Measurements from ENCODE around the gene SLC25A53. TPM values are rescaled to one million over a fixed set of nuclear protein-coding genes. Genes with fewer than 3 reads are reported as not detected.
"Not testable (repeated sequence)": the region's sequence is repeated elsewhere in the genome, so short reads cannot be mapped to it uniquely, and the experiment has no call there.

Gene SLC25A53
- total RNA-seq, 3 donors from 2014 or later, result 16.4 to 21.1 (median 17.6) TPM

DNA sequence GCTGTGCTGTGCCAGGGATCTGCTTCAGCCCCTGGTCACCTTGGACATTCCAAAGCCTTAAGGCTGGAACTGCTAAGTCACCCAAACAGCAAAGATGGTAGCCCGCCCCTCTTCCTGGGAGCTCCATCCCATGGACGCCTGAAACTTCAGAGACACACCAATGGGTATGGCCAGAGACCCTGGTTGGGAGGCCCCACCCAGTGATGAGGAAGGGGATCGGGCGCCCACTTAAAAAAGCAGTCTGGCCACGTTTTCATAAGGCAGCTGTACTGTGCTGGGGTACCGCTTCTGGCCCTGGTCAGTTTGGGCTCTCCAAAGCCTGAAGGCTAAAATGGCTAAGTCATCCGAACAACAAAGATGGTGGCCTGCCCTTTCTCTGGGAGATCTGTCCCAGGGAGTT is 71.3 kb downstream of the SLC25A53 start:
- H3K27me3 ChIP-seq, result peaks cover 0 to 57% of the 10 kb centered on the region in 2 donors
- intact Hi-C loops (cut with DNase I; ENCODE audit: low total_unique reads), result no loop called here
- no peaks in the 10 kb centered on the region for H3K4me1 ChIP-seq
- no peak overlapping the region for H3K4me3 ChIP-seq
- DNase-seq (ENCODE audit: low spot score in 2 of 2), result no peak
- H3K27ac ChIP-seq, result no peak overlapping the region
- TF ChIP-seq, protein P1, sequence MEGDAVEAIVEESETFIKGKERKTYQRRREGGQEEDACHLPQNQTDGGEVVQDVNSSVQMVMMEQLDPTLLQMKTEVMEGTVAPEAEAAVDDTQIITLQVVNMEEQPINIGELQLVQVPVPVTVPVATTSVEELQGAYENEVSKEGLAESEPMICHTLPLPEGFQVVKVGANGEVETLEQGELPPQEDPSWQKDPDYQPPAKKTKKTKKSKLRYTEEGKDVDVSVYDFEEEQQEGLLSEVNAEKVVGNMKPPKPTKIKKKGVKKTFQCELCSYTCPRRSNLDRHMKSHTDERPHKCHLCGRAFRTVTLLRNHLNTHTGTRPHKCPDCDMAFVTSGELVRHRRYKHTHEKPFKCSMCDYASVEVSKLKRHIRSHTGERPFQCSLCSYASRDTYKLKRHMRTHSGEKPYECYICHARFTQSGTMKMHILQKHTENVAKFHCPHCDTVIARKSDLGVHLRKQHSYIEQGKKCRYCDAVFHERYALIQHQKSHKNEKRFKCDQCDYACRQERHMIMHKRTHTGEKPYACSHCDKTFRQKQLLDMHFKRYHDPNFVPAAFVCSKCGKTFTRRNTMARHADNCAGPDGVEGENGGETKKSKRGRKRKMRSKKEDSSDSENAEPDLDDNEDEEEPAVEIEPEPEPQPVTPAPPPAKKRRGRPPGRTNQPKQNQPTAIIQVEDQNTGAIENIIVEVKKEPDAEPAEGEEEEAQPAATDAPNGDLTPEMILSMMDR (IDR thresholded peaks at IDR 0.05), result no peak
- TF ChIP-seq POLR2AphosphoS5 (IDR thresholded peaks at IDR 0.05) (no peak), POLR2A (IDR thresholded peaks at IDR 0.05) (no peak)
- peaks cover 0 to 7% of the 10 kb centered on the region in 2 donors for H3K9me3 ChIP-seq
- H3K36me3 ChIP-seq, result no peaks in the 10 kb centered on the region

DNA sequence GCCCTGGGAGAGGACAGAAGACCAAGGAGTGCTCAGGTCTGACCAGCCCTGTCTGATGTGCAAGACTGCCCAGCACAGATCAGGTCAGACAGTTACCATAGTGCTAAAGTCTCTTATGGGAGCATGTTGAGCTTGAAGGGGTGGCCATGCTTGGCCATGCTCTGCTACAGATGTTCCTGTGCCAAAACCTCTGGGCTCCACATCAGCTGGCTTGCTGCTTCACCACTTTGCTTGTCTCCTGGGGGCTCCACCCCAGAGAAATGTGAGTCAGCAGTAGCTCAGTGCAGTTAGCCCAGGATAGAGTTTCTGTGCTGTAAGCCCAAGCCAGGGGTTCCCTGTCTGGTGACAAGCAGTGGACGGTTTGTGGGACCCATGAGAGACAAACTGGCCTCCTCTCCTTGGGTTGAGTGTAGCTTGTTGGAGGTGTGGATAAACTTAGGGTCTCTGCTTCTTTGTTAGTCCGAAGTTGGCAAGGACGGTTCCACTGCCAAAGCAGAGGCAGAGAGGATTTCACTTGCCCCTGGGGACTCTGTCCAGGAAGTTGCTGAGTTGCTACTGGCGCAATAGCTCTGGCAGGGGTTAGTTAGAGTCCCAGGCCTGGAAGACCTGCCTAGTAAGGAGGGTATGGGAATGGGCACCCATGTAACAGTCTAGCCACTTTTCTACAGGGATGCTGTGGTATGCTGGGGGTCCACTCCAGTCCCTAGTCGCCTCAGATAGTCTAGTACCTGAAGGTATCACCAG is 72.1 kb downstream of the SLC25A53 start:
- no peak overlapping the region for H3K27ac ChIP-seq
- H3K9me3 ChIP-seq, result peaks cover 0 to 7% of the 10 kb centered on the region in 2 donors
- intact Hi-C loops (cut with DNase I; ENCODE audit: low total_unique reads), result no loop called here
- TF ChIP-seq POLR2A (IDR thresholded peaks at IDR 0.05), result no peak
- no peak for TF ChIP-seq POLR2AphosphoS5 (IDR thresholded peaks at IDR 0.05)
- TF ChIP-seq, protein P1 (IDR thresholded peaks at IDR 0.05), result no peak
- no peak for DNase-seq (ENCODE audit: low spot score in 2 of 2)
- peaks cover 0 to 52% of the 10 kb centered on the region in 2 donors for H3K27me3 ChIP-seq
- no peak overlapping the region for H3K4me3 ChIP-seq
- no peaks in the 10 kb centered on the region for H3K36me3 ChIP-seq
- no peaks in the 10 kb centered on the region for H3K4me1 ChIP-seq

DNA sequence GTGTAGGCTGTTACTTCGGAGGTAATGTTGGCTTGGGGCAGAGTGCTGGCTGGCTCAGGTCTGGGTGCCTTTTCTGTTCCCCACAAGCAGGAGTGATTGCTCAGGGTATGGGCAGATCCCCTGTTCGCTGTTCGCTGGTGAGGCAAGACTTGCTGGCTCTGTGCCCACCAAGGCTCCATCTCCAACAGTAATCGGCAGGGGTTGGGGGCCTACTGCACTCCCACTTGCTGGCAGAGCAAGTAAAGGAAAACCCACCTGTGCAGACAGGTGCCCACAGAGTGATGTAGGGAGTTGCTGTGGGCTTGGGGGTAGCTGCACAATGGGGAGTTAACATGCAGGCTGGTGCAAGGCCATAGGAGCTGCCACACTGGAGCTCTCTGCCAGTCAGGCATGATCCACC is 72.7 kb downstream of the SLC25A53 start:
- Histone ChIP-seq H3K9me3 (peaks cover 0 to 7% of the 10 kb centered on the region in 2 donors), H3K4me1 (no peaks in the 10 kb centered on the region), H3K36me3 (no peaks in the 10 kb centered on the region), H3K4me3 (no peak overlapping the region), H3K27ac (no peak overlapping the region), H3K27me3 (peaks cover 0 to 46% of the 10 kb centered on the region in 2 donors)
- TF ChIP-seq POLR2A (IDR thresholded peaks at IDR 0.05) (no peak), POLR2AphosphoS5 (IDR thresholded peaks at IDR 0.05) (no peak)
- TF ChIP-seq, protein P1 (IDR thresholded peaks at IDR 0.05), result no peak
- intact Hi-C loops (cut with DNase I; ENCODE audit: low total_unique reads), result no loop called here
- no peak for DNase-seq (ENCODE audit: low spot score in 2 of 2)

DNA sequence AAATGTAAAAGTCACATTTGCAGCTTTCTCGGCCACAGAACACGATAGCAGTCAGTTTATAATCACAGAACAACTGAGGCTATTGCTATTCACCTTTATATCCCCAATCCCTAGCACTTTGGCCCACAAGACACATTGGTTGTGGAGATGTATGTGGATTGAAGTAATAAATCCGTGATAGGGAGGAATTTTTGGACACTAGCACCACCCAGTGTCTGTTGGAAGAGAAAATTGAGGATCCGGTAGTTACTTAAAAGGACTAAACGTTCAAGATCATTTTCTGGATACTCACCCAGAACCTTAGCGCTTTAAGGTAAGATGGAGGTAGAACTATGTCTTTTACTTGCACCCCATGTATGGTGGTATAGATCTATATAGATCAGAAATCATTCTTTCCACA is 79.0 kb downstream of the SLC25A53 start:
- intact Hi-C loops (cut with DNase I; ENCODE audit: low total_unique reads); H3K27ac ChIP-seq; H3K27me3 ChIP-seq; H3K36me3 ChIP-seq; H3K4me3 ChIP-seq; DNase-seq (ENCODE audit: low spot score in 2 of 2); H3K4me1 ChIP-seq; H3K9me3 ChIP-seq: not testable (repeated sequence)

DNA sequence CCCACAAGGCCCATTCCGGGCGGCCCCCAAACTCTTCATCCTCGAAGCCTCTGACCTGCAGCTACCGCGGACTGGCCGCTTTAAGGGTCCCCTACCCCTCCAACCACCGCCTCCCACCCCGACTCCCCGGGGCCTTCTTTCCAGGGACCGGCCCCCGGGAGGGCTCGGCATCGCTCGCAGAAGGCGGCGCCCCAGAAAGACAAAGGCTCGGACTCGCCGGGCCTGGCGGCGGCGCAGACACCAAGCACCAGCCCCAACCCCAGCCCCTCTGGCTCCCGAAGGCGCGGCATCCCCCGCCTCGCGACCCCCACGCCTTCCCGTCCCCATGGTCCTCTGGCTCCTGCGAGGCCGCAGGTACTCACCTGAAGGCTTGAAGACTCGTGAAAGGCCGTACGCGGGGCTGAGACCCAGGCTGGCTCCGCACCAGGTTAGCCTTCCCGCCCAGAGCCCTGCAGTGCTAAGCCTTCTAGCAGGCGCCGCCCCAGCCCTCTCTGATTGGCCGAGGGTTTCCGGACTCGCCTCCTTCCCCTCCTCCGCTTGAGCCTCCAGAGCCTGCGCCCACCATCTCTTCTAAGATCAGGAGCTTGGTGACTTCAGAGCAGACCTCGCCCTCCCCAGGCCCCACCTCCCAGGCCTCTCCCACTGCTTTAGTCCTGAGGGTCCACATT is 80.9 kb downstream of the SLC25A53 start, which contains the start of gene TMSB15C:
TMSB15C (minus strand) TSS at position 459 of the 668 bp plus-strand sequence.
- intact Hi-C loops (cut with DNase I; ENCODE audit: low total_unique reads); H3K27ac ChIP-seq; DNase-seq (ENCODE audit: low spot score in 2 of 2); H3K4me3 ChIP-seq; H3K9me3 ChIP-seq; H3K27me3 ChIP-seq; H3K4me1 ChIP-seq; H3K36me3 ChIP-seq: not testable (repeated sequence)

DNA sequence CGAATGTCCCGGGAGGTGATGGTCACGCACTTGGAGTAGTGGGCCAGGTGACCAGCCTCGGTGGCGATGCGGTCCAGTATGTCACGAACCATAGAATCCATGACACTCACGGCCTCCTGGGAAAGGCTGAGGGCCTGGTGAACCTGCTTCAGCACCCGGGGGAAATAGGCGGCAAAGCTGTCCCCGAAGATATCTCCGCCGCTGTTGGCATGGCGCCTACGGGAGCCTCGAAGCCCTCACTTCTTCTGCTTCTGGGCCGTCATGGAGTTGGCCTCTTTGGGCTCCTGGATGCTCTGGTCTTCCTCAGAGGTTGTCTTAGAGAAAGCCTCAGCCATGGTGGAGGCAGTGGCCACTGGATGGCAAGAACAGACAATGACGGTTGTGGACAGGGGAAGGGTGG is 94.2 kb downstream of the SLC25A53 start:
- H3K4me3 ChIP-seq; H3K27me3 ChIP-seq; H3K9me3 ChIP-seq; H3K27ac ChIP-seq; intact Hi-C loops (cut with DNase I; ENCODE audit: low total_unique reads); DNase-seq (ENCODE audit: low spot score in 2 of 2); H3K36me3 ChIP-seq; H3K4me1 ChIP-seq: not testable (repeated sequence)

DNA sequence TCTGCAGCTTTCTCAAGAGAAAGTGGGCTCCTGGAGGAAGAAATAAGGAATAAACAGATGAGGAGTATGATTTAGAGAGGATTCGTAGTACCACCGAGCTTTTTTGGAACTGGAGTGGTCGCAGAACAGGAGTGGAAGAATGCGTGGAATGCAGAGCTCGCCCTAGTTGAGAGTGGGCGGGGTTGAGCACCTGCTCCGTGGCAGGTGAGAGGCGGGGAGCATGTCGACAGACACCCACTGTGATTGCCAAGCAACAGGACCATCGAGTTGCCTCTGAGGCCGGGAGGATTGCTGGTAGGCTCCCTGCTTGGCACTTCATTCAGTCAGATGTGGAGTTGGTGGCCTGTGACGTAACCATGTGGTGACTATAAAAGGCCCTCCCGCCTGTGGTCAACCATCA is 101.9 kb downstream of the SLC25A53 start:
- H3K36me3 ChIP-seq; H3K4me3 ChIP-seq; intact Hi-C loops (cut with DNase I; ENCODE audit: low total_unique reads); H3K27ac ChIP-seq; H3K9me3 ChIP-seq; DNase-seq (ENCODE audit: low spot score in 2 of 2); H3K4me1 ChIP-seq; H3K27me3 ChIP-seq: not testable (repeated sequence)

Measured in breast epithelium (tissue), 4 donors.